Loucy (cell line): ENCODE measurements around the gene MTG2.

Experiments used
- H2AFZ ChIP-seq: fragments of 200-600 bp; sonication (generic); 2 replicates; pipeline ENCODE4 v1.6.0; 2016; ENCODE audit warnings: antibody characterized with exemption, mild to moderate bottlenecking, low read length, moderate library complexity
- H3F3A ChIP-seq: fragments of 200-600 bp; 2 replicates; pipeline ENCODE4 v1.6.0; 2016; ENCODE audit warnings: antibody characterized with exemption, low read depth, mild to moderate bottlenecking
- H3K27me3 ChIP-seq: fragments of 200-600 bp; sonication (generic); 2 replicates; pipeline ENCODE4 v1.6.1; 2014; ENCODE audit warnings: low read length, mild to moderate bottlenecking; ENCODE audit not compliant: insufficient read depth, poor library complexity, severe bottlenecking
- H3K36me3 ChIP-seq: fragments of 200-600 bp; sonication (generic); 2 replicates; pipeline ENCODE4 v1.6.1; 2016; ENCODE audit warnings: low read length; ENCODE audit not compliant: insufficient read depth
- H3K4me1 ChIP-seq: fragments of 200-600 bp; sonication (generic); 2 replicates; pipeline ENCODE4 v1.5.1; 2014; ENCODE audit warnings: low read length, mild to moderate bottlenecking; ENCODE audit not compliant: insufficient read depth, poor library complexity, severe bottlenecking
- H3K4me2 ChIP-seq: fragments of 200-600 bp; sonication (generic); 2 replicates; pipeline ENCODE4 v1.6.0; 2014; ENCODE audit warnings: antibody characterized with exemption, low read length, low read depth, mild to moderate bottlenecking; ENCODE audit not compliant: poor library complexity, severe bottlenecking
- H3K4me3 ChIP-seq: fragments of 200-600 bp; sonication (generic); 2 replicates; pipeline ENCODE4 v1.5.1; 2014; ENCODE audit warnings: low read length, mild to moderate bottlenecking, mixed read lengths; ENCODE audit not compliant: poor library complexity, severe bottlenecking
- H3K79me2 ChIP-seq: fragments of 200-600 bp; sonication (generic); 2 replicates; pipeline ENCODE4 v1.6.1; 2014; ENCODE audit warnings: low read length; ENCODE audit not compliant: insufficient read depth
- H3K9ac ChIP-seq: fragments of 200-600 bp; sonication (generic); 2 replicates; pipeline ENCODE4 v1.6.0; 2014; ENCODE audit warnings: mild to moderate bottlenecking, low read depth, low read length, moderate library complexity; ENCODE audit not compliant: poor library complexity, severe bottlenecking
- H3K9me2 ChIP-seq: fragments of 200-600 bp; sonication (generic); replicated peaks from 2 replicates; pipeline ENCODE4 v1.6.1; 2016; ENCODE audit warnings: low read depth, low read length, mixed read lengths
- H3K9me3 ChIP-seq: fragments of 200-600 bp; sonication (generic); 2 replicates; pipeline ENCODE4 v1.6.1; 2014; ENCODE audit warnings: mild to moderate bottlenecking, antibody characterized with exemption, low read length, low read depth; ENCODE audit not compliant: insufficient read depth
- H4K20me1 ChIP-seq: fragments of 200-600 bp; sonication (generic); 2 replicates; pipeline ENCODE4 v1.6.0; 2014; ENCODE audit warnings: antibody characterized with exemption, low read length, mild to moderate bottlenecking; ENCODE audit not compliant: insufficient read depth, poor library complexity, severe bottlenecking
- CTCF ChIP-seq: fragments of 200-600 bp; sonication (generic); conservative IDR thresholded peaks from 2 replicates; pipeline ENCODE4 v1.5.1; 2014; ENCODE audit warnings: mild to moderate bottlenecking, antibody characterized with exemption, low read length
- EZH2phosphoT487 ChIP-seq: fragments of 200-600 bp; IDR thresholded peaks from 2 replicates; pipeline ENCODE4 v1.6.1; 2018; ENCODE audit warnings: antibody characterized with exemption, mild to moderate bottlenecking, moderate library complexity, borderline replicate concordance

The MTG2 gene

DNA sequence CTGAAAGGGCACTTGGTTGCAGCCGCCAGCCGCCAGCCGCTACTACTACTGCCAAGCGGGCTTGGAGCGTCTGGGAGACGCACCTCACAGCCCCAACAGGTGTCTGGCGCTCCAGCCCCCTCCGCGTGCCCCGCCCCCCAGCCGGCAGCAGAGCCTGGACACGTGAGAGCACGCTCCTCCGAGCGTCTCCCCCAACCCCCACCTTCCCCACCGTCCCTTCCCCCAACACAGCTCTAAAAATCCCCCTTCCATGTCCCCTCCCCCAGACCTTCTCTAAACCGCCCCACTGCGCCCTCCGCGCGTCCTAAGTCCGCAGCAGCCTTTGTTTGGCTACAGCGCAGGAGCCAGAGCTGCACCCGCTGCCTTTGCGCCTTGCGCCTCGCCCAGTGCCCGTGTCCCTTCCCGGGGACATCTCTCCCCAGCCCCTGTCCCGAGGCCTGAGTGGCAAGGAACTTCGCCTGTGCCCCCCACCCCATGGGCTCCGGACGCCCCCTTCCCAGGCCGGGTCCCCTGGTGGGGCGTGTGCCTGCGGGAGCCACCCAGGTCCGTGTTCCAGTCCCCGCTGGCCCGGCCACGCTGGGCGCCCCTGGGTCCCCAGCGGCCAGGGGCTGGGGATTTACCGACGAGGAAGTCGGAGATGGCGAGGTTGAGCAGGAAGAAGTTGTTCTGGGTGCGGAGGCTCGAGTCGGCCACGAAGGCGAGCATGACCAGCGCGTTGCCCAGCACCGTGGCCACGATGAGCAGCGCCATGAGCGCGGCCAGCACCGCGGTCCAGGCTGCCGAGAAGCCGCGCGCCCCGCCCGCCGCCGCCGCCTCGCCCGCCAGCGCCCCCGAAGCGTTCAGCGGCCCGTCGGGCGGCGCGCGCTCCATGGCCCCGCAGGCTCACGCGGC is 36.5 kb downstream of the MTG2 start:
- H3K36me3 ChIP-seq, result no peaks in the 10 kb centered on the region
- H4K20me1 ChIP-seq, result no peaks in the 10 kb centered on the region
- no peak overlapping the region for H3K4me3 ChIP-seq
- no peak for TF ChIP-seq CTCF
- no peak for TF ChIP-seq EZH2phosphoT487
- no peaks in the 10 kb centered on the region for H3K79me2 ChIP-seq
- no peak overlapping the region for H2AFZ ChIP-seq
- no peaks in the 10 kb centered on the region for H3K9me3 ChIP-seq
- no peak overlapping the region for H3K4me2 ChIP-seq
- no peak overlapping the region for H3K9ac ChIP-seq
- no peaks in the 10 kb centered on the region for H3K9me2 ChIP-seq
- H3F3A ChIP-seq, result no peaks in the 10 kb centered on the region
- H3K27me3 ChIP-seq, result no peaks in the 10 kb centered on the region
- no peaks in the 10 kb centered on the region for H3K4me1 ChIP-seq

DNA sequence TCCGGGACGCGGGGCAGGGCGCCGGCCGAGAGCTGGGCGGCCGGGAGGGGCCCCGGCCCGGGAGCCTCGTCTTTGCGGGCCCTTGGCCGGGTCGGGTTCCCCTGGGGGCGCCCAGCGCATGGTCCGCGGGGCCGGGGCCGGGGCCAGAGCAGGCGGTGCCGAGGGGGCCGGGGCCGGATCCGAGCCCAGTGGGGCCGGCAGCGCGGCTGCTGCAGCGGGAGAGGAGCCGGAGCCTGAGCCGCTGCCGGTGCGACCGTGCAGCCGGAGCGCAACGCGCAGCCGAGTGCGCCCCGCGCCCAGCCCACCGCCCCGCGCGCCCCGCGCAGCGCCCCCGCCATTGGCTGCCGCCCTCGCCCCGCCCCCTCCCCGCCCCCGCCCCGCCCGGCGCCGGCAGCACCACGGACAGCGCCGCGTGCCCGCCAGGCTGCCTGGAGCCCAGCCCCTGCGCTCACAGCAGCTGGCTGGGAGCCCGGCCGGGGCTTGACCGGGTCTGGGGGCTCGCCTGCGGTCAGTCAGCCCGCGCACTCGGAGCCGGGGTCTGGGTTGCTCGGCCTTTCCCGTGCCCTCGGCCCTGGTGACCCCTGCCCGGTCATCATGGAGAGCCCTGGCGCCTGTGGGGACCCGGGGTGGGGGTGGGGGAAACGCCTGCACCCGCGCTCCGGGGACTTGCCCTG is 37.3 kb downstream of the MTG2 start, which contains the start of gene HRH3:
TSS of gene HRH3 (minus strand) at position 287 of the 674 bp plus-strand sequence. CDS start 308 bp downstream, outside the sequence.
- no peaks in the 10 kb centered on the region for H3K9me2 ChIP-seq
- no peaks in the 10 kb centered on the region for H3K36me3 ChIP-seq
- H3K4me3 ChIP-seq, result no peak within 1 kb of the TSS
- H3K27me3 ChIP-seq, result no peaks in the 10 kb centered on the region
- H3K79me2 ChIP-seq, result no peaks in the 10 kb centered on the region
- H2AFZ ChIP-seq, result no peak within 1 kb of the TSS
- no peak for TF ChIP-seq EZH2phosphoT487
- no peak for TF ChIP-seq CTCF
- no peaks in the 10 kb centered on the region for H3K9me3 ChIP-seq
- H3F3A ChIP-seq, result no peaks in the 10 kb centered on the region
- H3K9ac ChIP-seq, result no peak within 1 kb of the TSS
- H4K20me1 ChIP-seq, result no peaks in the 10 kb centered on the region
- H3K4me1 ChIP-seq, result no peaks in the 10 kb centered on the region
- no peak within 1 kb of the TSS for H3K4me2 ChIP-seq

DNA sequence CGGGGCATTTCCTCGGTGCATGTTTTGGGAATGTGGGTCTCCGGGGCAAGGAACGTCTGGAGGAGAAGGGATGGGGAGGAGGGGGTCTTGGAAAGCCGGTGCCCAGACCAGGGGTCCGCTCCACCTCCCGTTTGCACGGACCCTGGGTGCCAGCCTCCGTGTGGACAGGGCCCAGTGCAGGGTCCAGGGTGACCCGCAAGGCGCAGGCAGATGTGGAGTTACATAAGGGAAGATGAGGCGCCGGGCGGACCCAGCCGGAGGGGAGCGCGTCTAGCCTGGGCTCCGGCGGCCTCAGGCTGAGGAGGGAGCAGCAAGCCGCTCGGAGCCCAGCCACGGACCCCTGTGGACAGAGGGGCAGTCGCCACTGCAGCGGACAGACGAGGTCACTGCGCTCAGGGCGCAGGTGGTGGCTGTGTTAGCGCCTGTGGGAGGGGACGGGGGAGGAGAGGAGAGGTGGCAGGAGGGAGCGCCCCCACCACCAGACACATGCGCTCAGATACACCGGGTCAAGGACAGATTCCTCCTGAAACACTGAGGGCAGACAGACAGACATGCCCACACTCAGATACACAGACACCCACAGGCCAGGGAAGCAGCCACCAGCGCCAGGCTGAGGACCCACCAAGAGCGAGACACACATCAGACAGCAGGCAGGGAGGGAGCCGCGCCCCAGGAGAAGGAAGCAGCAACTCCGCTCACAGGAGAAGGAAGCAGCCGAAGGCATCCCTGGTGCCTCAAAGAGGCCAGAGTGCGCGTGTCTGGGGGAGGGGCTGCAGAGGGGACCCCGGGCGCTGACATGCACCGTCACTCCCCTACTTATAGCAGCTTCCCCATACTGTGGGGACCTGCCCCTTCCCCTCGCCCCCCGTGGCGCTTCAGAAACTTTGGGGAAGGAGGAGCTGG is 38.1 kb downstream of the MTG2 start:
- no peaks in the 10 kb centered on the region for H3F3A ChIP-seq

More for the DNA sequence above, 38.1 kb downstream of the MTG2 start:
- Histone ChIP-seq H3K9me2 (no peaks in the 10 kb centered on the region), H3K4me1 (no peaks in the 10 kb centered on the region), H3K27me3 (no peaks in the 10 kb centered on the region), H3K4me3 (no peak overlapping the region), H4K20me1 (no peaks in the 10 kb centered on the region), H3K4me2 (no peak overlapping the region), H3K36me3 (no peaks in the 10 kb centered on the region), H3K9me3 (no peaks in the 10 kb centered on the region), H2AFZ (no peak overlapping the region), H3K79me2 (no peaks in the 10 kb centered on the region), H3K9ac (no peak overlapping the region)
- TF ChIP-seq CTCF, result no peak
- no peak for TF ChIP-seq EZH2phosphoT487
